SK-N-SH (cell line): ENCODE data around the gene ZNF335. TPM values are rescaled to one million over a fixed set of nuclear protein-coding genes. Genes with fewer than 3 reads are reported as not detected.
A peak's percentile ranks its signal among the peaks of the same experiment; 100 is the strongest.

ENCODE experiments used
- CTCF ChIA-PET: fragments of 300-600, 350-600 bp; formaldehyde crosslinking; extraction: SDS; loops from one replicate; lab custom pipeline; 2021; lab: Yijun Ruan, JAX
- POLR2A ChIA-PET: fragments of 350-600 bp; sonication (Branson Sonifier 250); formaldehyde crosslinking; extraction: SDS; loops from one replicate; lab custom pipeline; 2020; ENCODE audit warnings: antibody characterized with exemption, inconsistent platforms; lab: Yijun Ruan, JAX
- DNase-seq: peaks from one replicate; pipeline ENCODE4 v3.0.0; 2012
- H2AFZ ChIP-seq: fragments of 200-600 bp; sonication (generic); 2 replicates; pipeline ENCODE4 v1.8.1; 2016; ENCODE audit warnings: antibody characterized with exemption, mild to moderate bottlenecking, low read depth
- H3F3A ChIP-seq: fragments of 200-600 bp; sonication (generic); replicated peaks from 2 replicates; pipeline ENCODE3; 2016; ENCODE audit warnings: antibody characterized with exemption, mild to moderate bottlenecking; ENCODE audit not compliant: insufficient read depth
- H3K27ac ChIP-seq, 2 experiments: fragments of 200-500 bp in 1 of 2; fragments of 200-600 bp in 1 of 2; sonication (Bioruptor generic) in 1 of 2; sonication (generic), shearing (Covaris generic) in 1 of 2; 2 replicates each; pipeline versions ENCODE4 v1.5.1 to v1.6.1; 2014 to 2016; ENCODE audit warnings: low read depth in 2 of 2, inconsistent platforms in 1 of 2, low read length in 1 of 2, mild to moderate bottlenecking in 1 of 2, mixed read lengths in 1 of 2
- H3K27me3 ChIP-seq: fragments of 200-600 bp; sonication (generic), shearing (Covaris generic); 2 replicates; pipeline ENCODE4 v1.6.1; 2016; ENCODE audit warnings: mixed run types; ENCODE audit not compliant: insufficient read depth
- H3K36me3 ChIP-seq, 2 experiments: fragments of 200-500 bp in 1 of 2; fragments of 200-600 bp in 1 of 2; sonication (Bioruptor generic) in 1 of 2; sonication (generic) in 1 of 2; replicated peaks in 1 of 2; 2 replicates each; pipeline versions ENCODE3 to v1.5.1; 2014 to 2016; ENCODE audit warnings: low read length in 1 of 2, mild to moderate bottlenecking in 1 of 2; ENCODE audit not compliant: insufficient read depth in 2 of 2, control insufficient read depth in 1 of 2
- H3K4me1 ChIP-seq, 2 experiments: fragments of 200-500 bp in 1 of 2; fragments of 200-600 bp in 1 of 2; sonication (Bioruptor generic) in 1 of 2; sonication (generic), shearing (Covaris generic) in 1 of 2; 2 replicates each; pipeline versions ENCODE4 v1.5.1 to v1.6.1; 2014 to 2016; ENCODE audit warnings: low read depth in 1 of 2, low read length in 1 of 2, mixed run types in 1 of 2; ENCODE audit not compliant: insufficient read depth in 2 of 2, control insufficient read depth in 1 of 2
- H3K4me2 ChIP-seq: fragments of 200-600 bp; sonication (generic), shearing (Covaris generic); 2 replicates; pipeline ENCODE4 v1.6.1; 2017; ENCODE audit warnings: mixed run types
- H3K4me3 ChIP-seq, 2 experiments: fragments of 200-500 bp in 1 of 2; fragments of 200-600 bp in 1 of 2; sonication (Bioruptor generic) in 1 of 2; sonication (generic), shearing (Covaris generic) in 1 of 2; 2 replicates each; pipeline versions ENCODE4 v1.5.1 to v1.8.1; 2014 to 2016; ENCODE audit warnings: low read depth in 2 of 2, inconsistent platforms in 1 of 2, low read length in 1 of 2, mild to moderate bottlenecking in 1 of 2, mixed read lengths in 1 of 2, moderate library complexity in 1 of 2
- H3K79me2 ChIP-seq: fragments of 200-600 bp; sonication (generic); 2 replicates; pipeline ENCODE4 v1.8.1; 2017; ENCODE audit warnings: mild to moderate bottlenecking; ENCODE audit not compliant: insufficient read depth
- H3K9ac ChIP-seq: fragments of 200-600 bp; sonication (generic); 2 replicates; pipeline ENCODE4 v1.6.1; 2017; ENCODE audit warnings: mixed run types
- H3K9me2 ChIP-seq: fragments of 200-600 bp; sonication (generic); 2 replicates; pipeline ENCODE4 v1.6.1; 2017; ENCODE audit warnings: mixed run types
- H3K9me3 ChIP-seq: fragments of 200-600 bp; sonication (generic); 2 replicates; pipeline ENCODE4 v1.6.1; 2017; ENCODE audit warnings: mixed run types, mild to moderate bottlenecking, moderate library complexity
- H4K20me1 ChIP-seq: fragments of 200-600 bp; sonication (generic); 2 replicates; pipeline ENCODE4 v1.6.1; 2017; ENCODE audit warnings: mild to moderate bottlenecking, mixed run types; ENCODE audit not compliant: insufficient read depth
- CHD2 ChIP-seq: fragments of 150-350 bp; IDR thresholded peaks from 2 replicates; pipeline ENCODE4 v1.6.1; 2018; ENCODE audit warnings: low read length; ENCODE audit not compliant: partially characterized antibody
- FOXJ3 ChIP-seq: sonication (generic); formaldehyde crosslinking; IDR thresholded peaks from 2 replicates; pipeline ENCODE4 v1.5.1; 2020; ENCODE audit warnings: mild to moderate bottlenecking, missing genetic modification reagents
- FOXM1 ChIP-seq: IDR thresholded peaks from 2 replicates; pipeline ENCODE4 v1.4.0; 2012; ENCODE audit warnings: low read depth, mild to moderate bottlenecking
- GATA2 ChIP-seq: sonication (generic); formaldehyde crosslinking; IDR thresholded peaks from 2 replicates; pipeline ENCODE4 v1.5.0; 2020; ENCODE audit warnings: mild to moderate bottlenecking, missing genetic modification reagents
- MXI1 ChIP-seq: IDR thresholded peaks from 2 replicates; pipeline ENCODE4 v1.6.1; 2012; ENCODE audit warnings: mild to moderate bottlenecking, low read depth, low read length, improper control_type of control experiment
- POLR2AphosphoS5 ChIP-seq: IDR thresholded peaks from 2 replicates; pipeline ENCODE4 v1.6.1; 2012; ENCODE audit warnings: low read depth, low read length
- RXRA ChIP-seq: IDR thresholded peaks from 2 replicates; pipeline ENCODE4 v1.4.0; 2012; ENCODE audit warnings: low read depth, mild to moderate bottlenecking, borderline replicate concordance
- SIN3A ChIP-seq: IDR thresholded peaks from 2 replicates; pipeline ENCODE4 v1.6.1; 2012; ENCODE audit warnings: low read depth, mild to moderate bottlenecking, low read length, moderate library complexity, borderline replicate concordance
- SMC3 ChIP-seq: IDR thresholded peaks from 2 replicates; pipeline ENCODE4 v1.6.1; 2012; ENCODE audit warnings: low read depth, low read length, improper control_type of control experiment
- TAF1 ChIP-seq: IDR thresholded peaks from 2 replicates; pipeline ENCODE4 v1.6.1; 2012; ENCODE audit warnings: low read depth, mild to moderate bottlenecking, low read length, moderate library complexity, borderline replicate concordance
- YY1 ChIP-seq: IDR thresholded peaks from 2 replicates; pipeline ENCODE4 v1.4.0; 2012; ENCODE audit warnings: low read depth, mild to moderate bottlenecking
- WGBS: methylation state at CpG from one replicate; pipeline ENCODE4 v1.1.6; 2017; ENCODE audit warnings: low lambda C conversion rate; 5-methylcytosine and 5-hydroxymethylcytosine counted together
- polyA plus RNA-seq, 3 experiments: library from polyadenylated mRNA; depleted of rRNA; stranded (reverse); fragments of >200 nt; gene quantifications; 2 replicates each; pipeline ENCODE4 v1.2.3, GENCODE V29; 2012
- TF ChIP-seq, protein P1 (sequence below): fragments of 150-350 bp; IDR thresholded peaks from 2 replicates; pipeline ENCODE4 v1.6.1; 2017; ENCODE audit warnings: antibody characterized with exemption, low read length, low read depth, borderline replicate concordance
- TF ChIP-seq, protein P2 (sequence below): IDR thresholded peaks from 2 replicates; pipeline ENCODE4; 2012
- TF ChIP-seq, protein P3 (sequence below): IDR thresholded peaks from 2 replicates; pipeline ENCODE4 v1.4.0; 2012; ENCODE audit warnings: low read depth, borderline replicate concordance

Gene ZNF335
- polyA plus RNA-seq, 1 of the 3 experiments (the other 2 are of a cell fraction): 11.7 TPM

DNA sequence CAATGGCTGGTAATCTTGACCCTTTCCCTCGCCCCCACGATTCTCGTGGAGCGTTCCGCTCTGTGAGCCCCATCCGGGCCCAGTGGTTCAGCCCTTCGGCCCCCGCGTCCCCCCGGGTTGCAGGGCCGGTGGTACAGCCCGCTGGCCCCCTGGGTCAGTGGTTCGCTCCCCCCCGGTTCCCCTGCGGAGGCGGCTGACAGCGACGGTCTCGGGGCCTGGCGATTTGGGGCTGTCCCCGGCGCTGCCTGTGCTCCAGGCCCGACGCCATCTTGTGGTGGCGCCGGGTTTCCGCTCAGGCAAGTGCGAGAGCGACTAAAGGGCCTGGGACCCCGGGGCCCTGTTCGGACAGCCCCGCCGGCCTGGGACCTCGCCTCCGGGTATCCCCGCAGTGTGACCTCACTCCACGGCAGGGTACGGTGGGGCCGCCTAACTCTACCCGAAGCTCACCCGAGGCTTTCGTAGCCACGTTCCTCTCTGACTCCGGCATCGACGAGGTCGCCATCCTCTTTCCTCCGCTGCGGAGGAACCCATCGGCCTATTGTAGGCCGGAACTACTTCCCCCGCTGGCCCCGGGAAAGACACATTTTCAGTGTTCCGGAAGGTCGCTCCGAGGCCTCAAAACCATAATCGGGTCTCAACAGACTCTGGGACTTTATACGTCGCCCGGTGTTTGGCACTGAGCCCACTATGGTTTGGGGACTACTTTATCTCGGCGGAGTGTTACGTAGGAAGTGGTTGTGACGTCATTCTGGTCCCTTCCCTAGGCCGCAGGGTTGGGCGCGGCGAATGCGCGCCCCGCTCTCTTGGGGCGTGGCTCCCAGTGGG, at the start of gene ZNF335 (continued):
- TF ChIP-seq TAF1 (0 out of 2 replicates have a peak, but pooled peaks have one; percentile 46), RXRA (no peak; the same call in 1 of the 2 replicates), SMC3 (no peak), POLR2AphosphoS5 (no peak; the same call in 1 of the 2 replicates), FOXM1 (no peak), CHD2 (peak; percentile 96), FOXJ3 (CRISPR knock-in tag) (no peak), GATA2 (CRISPR knock-in tag) (no peak), SIN3A (peak; percentile 40; the same call in 1 of the 2 replicates)
- TF ChIP-seq, protein P1, sequence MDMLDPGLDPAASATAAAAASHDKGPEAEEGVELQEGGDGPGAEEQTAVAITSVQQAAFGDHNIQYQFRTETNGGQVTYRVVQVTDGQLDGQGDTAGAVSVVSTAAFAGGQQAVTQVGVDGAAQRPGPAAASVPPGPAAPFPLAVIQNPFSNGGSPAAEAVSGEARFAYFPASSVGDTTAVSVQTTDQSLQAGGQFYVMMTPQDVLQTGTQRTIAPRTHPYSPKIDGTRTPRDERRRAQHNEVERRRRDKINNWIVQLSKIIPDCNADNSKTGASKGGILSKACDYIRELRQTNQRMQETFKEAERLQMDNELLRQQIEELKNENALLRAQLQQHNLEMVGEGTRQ: no peak
- TF ChIP-seq, protein P2, sequence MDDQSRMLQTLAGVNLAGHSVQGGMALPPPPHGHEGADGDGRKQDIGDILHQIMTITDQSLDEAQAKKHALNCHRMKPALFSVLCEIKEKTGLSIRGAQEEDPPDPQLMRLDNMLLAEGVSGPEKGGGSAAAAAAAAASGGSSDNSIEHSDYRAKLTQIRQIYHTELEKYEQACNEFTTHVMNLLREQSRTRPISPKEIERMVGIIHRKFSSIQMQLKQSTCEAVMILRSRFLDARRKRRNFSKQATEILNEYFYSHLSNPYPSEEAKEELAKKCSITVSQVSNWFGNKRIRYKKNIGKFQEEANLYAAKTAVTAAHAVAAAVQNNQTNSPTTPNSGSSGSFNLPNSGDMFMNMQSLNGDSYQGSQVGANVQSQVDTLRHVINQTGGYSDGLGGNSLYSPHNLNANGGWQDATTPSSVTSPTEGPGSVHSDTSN: peak; percentile 89

DNA sequence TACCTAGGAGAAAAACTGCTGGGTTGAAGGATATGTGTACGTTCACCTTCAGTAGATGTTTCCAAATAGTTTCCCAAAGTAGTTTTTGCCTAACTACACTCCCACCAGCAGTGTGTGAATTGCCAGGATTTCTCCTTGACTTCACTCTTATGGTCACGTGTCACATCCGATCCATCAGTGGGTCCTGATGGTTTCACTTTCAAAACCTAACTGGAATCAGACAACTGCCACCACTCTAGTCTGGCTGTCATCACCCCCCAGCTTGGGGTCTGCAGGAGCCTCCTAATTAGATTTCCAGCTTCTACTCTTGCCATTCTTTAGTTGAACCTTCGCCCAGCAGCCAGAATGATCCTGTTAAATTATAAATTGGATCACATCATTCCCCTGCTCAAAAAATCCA, 48.6 kb upstream of the ZNF335 start:
- no peaks in the 10 kb centered on the region for H3K79me2 ChIP-seq
- no peaks in the 10 kb centered on the region for H4K20me1 ChIP-seq
- H3F3A ChIP-seq: peaks cover 4% of the 10 kb centered on the region
- 95% methylated on average over 4 of the region's 4 CpGs for WGBS
- H2AFZ ChIP-seq: no peak overlapping the region
- no peak overlapping the region for H3K4me2 ChIP-seq
- H3K4me1 ChIP-seq: peaks cover 0 to 13% of the 10 kb centered on the region in 2 experiments; a peak in 1 of 4 replicates
- H3K9ac ChIP-seq: no peak overlapping the region
- H3K9me2 ChIP-seq: no peaks in the 10 kb centered on the region
- no peaks in the 10 kb centered on the region for H3K9me3 ChIP-seq
- H3K4me3 ChIP-seq: no peak overlapping the region
- H3K27me3 ChIP-seq: no peaks in the 10 kb centered on the region
- DNase-seq: no peak
- no peak overlapping the region for H3K27ac ChIP-seq
- TF ChIP-seq TAF1 (no peak), MXI1 (no peak), SMC3 (no peak), YY1 (no peak)
- TF ChIP-seq, protein P3, sequence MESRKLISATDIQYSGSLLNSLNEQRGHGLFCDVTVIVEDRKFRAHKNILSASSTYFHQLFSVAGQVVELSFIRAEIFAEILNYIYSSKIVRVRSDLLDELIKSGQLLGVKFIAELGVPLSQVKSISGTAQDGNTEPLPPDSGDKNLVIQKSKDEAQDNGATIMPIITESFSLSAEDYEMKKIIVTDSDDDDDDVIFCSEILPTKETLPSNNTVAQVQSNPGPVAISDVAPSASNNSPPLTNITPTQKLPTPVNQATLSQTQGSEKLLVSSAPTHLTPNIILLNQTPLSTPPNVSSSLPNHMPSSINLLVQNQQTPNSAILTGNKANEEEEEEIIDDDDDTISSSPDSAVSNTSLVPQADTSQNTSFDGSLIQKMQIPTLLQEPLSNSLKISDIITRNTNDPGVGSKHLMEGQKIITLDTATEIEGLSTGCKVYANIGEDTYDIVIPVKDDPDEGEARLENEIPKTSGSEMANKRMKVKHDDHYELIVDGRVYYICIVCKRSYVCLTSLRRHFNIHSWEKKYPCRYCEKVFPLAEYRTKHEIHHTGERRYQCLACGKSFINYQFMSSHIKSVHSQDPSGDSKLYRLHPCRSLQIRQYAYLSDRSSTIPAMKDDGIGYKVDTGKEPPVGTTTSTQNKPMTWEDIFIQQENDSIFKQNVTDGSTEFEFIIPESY: no peak
- H3K36me3 ChIP-seq: no peaks in the 10 kb centered on the region
- CTCF ChIA-PET: interaction anchor here (0.6 to 0.9 kb wide), 3 partner anchors 9 to 21 kb away, joined by 3 read pairs; no protein-coding TSS in a partner anchor
- POLR2A ChIA-PET: no interaction called here
